GM18870 (cell line): Measurements from ENCODE around the gene SSTR1.
"Not testable (repeated sequence)": the region's sequence is repeated elsewhere in the genome, so short reads cannot be mapped to it uniquely, and the experiment has no call there.

Experiments
- ATAC-seq: cut with Tn5 transposase; IDR thresholded peaks from one replicate; pipeline ENCODE4 v1.9.1; 2021; ENCODE audit warnings: moderate library complexity; ENCODE audit not compliant: unreplicated experiment

The SSTR1 gene, protein sequence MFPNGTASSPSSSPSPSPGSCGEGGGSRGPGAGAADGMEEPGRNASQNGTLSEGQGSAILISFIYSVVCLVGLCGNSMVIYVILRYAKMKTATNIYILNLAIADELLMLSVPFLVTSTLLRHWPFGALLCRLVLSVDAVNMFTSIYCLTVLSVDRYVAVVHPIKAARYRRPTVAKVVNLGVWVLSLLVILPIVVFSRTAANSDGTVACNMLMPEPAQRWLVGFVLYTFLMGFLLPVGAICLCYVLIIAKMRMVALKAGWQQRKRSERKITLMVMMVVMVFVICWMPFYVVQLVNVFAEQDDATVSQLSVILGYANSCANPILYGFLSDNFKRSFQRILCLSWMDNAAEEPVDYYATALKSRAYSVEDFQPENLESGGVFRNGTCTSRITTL

DNA sequence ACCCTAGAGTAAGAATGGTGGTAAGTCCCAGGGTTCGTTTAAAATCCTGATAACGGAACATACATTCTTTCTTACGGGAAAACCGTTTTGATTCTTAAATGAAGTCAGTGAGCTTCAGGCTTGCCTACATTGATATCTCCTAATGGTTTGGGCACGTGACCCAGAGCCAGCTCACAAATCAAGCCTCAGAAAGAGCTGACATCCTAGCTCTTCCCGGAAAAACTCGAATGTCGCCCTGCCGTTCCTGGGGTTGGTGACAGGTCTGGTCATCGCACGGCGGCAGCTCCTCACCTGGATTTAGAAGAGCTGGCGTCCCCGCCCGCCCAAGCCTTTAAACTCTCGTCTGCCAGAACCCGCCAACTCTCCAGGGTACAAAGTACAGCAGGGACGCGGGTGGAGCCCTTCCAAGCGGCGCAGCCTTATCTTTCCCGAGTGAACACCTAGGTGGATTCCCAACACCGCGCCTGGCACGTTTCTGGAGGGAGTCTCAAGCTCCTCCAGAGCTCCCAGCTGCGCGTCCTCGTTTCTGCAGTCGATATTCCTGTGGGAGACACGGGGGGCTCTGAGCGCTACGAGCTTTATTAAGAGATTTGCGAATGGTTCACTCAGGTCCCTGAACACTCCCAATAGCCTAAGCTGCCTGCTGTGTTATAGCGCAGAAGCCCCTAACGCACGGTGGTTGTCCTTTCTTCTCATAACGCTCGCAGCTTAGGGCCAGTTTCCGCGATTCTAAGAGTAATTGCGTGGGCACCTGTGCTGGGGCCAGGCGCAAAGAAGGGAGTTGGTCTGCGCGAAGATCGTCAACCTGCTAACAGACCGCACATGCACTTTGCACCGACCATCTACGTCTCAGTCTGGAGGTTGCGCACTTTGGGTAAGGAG is at the start of gene SSTR1:
TSS of gene SSTR1 (plus strand) at position 169 of the 882 bp plus-strand sequence. CDS start 1,486 bp downstream, outside the sequence.
- no peak for ATAC-seq

DNA sequence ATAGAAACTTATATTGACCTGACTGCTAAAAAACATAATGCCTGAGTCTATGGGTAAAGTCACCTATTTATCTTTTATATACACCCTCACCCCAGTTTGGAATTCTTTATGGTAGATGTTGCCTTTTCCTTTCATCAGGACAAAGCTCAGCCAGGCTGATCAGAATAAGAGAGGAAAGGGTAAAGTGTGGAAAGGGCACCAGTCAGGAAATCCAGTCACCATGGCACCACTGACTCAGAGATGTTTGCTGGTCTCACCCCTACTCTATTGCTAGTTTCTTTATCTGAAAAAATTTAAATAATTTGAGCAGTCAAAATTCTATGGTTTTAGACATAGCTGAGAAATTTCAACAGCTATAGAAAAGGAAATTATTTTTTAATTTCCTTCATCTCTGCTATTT is 49.2 kb upstream of the SSTR1 start:
- no peak for ATAC-seq

DNA sequence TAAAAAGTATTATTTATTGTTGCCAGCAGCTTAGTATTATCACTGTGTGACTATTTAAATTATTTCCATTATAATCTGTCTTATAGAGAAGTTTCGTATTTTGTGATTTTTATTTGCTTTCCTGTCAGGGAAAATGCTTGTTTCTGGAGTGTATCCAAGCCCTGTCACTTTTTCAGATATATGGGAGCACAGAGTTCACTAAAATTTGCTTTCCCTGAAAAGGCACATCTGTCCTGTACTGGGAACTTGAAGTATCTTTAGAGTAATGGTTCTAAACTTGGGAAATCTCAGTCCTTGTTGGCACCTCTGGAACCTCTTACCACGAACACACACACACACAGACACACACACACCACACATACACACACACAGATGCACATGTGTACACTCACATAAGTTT is 39.3 kb upstream of the SSTR1 start:
- no peak for ATAC-seq

DNA sequence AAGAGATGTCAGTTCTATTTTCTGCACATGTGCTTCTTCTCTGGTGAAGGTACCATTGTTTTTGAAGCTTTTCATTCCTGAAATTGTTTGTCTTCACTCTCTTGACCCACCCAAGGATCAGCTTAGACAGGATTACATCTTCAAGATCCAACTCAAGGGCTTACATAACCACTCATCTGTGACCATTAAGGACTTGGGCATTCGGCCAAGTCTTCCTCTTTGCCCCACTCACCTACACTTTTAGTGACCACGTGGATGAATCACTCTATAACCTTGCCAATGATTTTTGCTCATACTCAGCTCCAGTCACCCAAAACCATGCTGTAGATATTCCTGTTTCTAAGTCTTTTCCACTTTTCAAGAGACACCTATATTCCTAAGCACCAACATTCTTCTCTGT is 36.5 kb upstream of the SSTR1 start:
- ATAC-seq: no peak

DNA sequence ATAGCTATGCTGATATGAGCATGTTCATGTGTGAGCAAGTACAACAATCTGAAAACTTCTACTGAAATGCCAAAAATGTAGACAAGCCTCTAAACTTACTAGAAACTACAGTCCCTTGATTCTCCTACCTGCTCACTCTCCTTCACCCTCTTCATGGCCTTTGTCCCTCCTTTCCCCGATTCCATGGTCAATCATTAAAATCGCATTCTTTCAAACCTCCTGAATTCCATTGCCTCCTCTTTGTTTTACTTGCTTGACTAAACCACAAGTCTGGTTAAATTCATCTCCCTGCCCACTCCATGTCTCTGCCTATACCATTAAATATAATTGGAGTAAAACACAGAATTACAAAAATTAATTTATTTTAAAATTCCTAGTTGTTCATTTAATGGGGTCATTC is 33.0 kb upstream of the SSTR1 start:
- no peak for ATAC-seq

DNA sequence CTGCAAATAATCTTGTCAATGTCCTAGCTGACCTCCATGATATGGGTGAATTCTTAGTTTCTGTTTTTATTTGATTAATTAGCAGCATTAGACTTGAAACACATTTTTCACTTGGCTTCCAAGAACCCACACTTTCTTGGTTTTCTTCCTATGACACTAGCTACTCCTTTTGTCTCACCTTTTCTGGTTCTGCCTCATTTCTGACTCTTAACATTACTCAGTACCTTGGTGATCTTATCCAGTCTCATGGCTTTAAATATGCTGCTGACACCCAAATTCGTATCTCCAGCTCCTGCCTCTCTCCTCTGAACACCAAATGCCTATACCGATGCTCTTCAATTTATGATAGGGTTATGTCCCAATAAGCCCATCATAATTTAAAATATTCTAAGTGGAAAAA is 32.0 kb upstream of the SSTR1 start:
- ATAC-seq: no peak

DNA sequence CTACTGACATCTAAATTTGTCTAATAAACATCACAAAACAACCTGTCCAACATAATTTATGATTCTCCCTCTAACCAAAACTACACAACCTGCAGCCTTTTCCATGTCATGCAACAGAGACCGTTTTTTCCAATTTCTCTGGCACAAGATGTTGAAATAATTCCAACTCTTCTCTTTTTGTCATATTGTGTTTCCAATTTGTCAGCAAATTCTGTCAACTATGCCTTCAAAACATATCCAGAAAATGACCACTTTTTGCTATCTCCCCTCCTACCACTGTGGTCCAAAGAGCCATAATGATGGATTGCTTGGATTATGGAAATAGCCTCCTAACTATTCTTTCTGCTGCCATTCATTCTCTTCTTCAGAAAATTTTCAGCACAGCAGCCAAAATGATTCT is 31.3 kb upstream of the SSTR1 start:
- ATAC-seq: no peak

DNA sequence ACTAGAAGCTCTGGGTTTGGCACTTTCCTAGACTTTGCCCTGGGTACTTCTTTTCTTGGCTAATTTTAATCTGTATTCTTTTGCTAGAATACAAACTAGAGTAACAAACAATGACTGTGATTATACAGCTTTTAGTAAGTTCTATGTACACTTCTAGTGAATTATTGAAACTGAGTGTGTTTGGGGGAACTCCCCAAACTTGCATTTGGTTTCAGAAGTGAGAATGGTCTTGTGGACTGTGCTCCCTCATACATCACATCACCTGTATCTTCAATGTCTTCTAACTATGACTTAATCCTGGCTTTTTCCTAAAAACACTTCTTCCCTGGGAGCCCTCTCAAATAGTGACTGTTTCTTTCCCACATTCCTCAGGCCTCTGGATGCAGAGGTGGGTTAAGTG is 23.6 kb upstream of the SSTR1 start:
- no peak for ATAC-seq

DNA sequence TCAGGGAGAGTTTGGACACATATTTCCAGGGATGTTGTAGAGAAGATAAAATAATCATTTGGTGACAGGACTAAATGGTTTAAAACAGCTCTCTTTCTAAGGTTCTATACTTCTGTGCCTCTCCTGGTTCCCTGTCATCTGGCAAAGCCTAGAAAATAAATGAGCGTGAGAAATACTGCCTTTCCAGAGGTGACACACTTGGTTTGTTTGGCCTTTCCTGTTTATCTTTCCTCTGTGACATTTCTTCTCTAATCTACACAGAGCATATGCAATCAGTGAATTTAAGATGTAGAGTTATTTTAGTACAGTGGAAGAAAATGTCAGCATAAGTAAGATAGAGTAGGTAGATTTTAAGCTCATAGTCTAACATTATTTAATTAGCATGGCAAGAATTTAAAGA is 22.0 kb upstream of the SSTR1 start:
- no peak for ATAC-seq

DNA sequence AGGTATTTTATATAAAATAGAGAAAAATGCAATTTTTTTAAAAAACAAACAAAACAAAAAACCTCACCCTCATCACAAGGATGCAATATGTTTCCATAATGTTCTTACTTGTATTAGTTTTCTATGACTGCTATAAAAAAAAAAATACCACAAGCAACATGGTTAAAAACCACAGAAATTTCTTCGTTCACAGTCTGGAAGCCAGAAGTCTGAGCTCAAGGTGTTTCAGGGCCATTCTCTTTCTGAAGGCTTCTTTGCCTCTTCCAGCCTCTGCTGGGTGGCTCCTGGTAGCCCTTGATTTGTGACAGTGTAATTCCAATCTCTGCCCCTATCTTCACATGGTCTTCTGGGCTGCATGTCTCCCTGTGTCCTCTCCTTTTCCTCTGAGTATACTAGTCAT is 21.5 kb upstream of the SSTR1 start:
- ATAC-seq: no peak

DNA sequence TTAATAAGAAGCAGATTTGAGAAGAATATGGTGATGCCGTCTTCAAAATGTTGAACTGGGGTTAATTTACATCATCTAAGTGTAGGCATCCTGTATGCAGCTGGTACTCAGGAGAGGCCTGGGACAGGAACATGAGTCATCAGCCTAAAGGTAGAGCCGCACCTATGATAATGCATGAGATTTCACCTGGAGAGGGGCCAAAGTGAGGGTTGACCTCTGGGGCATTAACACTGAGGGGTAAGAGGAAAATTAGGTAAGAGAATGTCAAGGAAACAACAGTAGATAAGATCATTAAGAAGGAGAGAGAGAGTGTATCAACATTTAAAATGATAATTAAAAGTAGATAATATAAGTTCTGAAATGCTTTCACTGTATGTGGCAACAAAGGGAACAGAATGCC is 20.2 kb upstream of the SSTR1 start:
- ATAC-seq: no peak

DNA sequence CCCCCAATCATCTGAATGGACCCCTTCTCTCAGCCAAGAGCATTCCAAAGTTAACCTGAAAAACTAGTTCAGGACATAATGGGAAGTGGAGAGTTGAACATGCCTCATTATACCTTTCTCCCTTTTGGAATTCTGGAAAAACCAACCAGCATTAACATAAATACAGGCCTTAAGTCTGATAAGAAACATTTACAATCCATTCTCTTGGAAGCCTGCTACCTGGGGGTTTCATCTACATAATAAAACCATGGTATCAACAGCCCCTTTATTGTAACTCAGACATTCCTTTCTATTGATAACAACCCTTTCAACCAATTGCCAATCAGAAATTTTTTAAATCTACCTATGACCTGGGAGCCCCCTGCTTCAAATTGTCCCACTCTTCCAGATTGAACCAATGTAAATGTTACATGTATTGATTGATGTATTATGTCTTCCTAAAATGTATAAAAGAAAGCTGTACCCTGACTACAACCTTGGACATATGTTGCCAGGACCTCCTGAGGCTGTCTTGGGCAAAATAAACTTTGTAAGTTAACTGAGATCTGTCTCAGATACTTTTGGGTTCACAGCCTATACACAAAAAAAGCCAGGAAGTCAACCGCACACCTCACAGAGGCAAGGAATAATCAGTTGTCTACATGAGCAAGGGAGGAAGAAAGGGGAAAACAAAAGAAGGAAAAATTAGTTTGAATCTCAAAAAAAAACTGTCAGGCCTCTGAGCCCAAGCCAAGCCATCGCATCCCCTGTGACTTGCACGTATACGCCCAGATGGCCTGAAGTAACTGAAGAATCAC is 17.6 kb upstream of the SSTR1 start:
- ATAC-seq: no peak

DNA sequence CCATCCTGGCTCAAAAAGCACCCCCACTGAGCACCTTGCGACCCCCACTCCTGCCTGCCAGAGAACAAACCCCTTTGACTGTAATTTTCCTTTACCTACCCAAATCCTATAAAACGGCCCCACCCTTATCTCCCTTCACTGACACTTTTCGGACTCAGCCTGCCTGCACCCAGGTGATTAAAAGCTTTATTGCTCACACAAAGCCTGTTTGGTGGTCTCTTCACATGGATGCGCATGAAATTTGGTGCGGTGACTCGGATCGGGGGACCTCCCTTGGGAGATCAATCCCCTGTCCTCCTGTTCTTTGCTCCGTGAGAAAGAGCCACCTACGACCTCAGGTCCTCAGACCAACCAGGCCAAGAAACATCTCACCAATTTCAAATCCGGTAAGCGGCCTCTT is 16.9 kb upstream of the SSTR1 start:
- not testable (repeated sequence) for ATAC-seq

DNA sequence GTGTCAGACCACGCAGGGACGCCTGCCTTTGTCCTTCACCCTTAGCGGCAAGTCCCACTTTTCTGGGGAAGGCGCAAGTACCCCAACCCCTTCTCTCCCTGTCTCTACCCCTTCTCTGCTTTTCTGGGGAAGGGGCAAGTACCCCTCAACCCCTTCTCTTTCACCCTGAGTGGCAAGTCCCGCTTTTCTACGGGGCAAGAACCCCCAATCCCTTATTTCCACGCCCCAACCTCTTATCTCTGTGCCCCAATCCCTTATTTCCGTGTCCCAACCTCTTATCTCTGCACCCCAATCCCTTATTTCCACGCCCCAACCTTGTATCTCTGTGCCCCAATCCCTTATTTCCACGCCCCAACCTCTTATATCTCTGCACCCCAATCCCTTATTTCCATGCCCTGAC is 16.2 kb upstream of the SSTR1 start:
- not testable (repeated sequence) for ATAC-seq

DNA sequence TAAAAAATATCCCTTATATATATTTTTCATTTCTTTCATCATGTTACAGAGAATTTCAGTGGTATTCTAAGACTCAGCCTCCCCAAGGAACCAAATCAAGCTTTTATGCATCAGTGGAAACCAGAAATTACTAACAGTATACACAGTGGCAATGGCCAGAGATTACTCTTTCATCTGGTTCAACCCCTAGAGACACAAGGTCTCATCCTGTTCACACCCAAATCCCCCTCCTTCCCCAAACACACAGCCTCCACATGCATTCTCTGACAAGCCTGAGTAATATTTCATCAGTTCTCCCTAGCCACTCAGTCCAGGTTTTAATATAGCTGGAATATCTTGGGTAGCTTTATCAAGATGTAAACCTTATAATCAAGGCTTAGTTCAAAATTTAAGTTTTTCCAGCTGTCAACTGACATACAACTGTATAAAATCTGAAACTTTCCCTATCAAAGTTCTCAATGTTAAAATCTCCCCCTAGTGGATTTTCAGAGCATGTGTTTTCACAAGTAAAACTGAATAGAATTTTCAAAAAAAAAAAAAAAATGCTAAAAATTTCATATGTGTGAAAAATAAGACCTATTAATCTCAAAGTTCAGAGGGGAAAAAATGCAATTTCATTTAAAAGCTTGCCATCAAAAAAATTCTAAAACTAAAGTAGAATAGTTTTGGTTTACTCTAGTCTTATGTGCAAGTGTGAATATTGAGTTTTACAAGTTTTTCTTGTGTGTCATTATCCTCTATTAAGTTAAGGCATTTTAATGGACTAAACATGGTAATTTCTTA is 10.5 kb upstream of the SSTR1 start:
- ATAC-seq: no peak

DNA sequence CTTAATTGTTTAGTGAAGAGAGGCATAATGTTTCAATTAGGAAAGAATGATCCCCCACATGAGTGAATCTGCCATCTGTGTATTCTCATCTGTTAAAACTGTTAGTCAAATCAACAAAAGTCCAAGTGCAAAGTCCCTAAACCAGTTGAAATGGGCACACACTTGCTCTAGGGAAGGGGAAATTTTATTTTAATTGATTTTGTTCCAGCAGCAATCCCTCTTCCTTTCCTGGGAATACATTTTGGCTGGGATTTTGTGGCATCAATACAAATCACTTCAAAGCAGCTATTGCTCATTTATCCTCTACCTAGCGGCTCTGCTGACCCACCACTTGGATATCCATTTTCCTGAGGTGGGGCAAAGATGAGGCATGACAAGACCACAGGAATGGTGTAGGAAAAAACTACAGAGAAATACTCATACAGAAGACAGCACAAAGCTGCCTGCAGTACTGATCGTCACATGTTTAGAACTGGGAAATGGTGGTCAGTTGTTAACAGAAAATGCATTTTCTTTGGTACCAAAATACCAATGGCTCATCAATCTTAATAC is 9.8 kb upstream of the SSTR1 start:
- no peak for ATAC-seq

DNA sequence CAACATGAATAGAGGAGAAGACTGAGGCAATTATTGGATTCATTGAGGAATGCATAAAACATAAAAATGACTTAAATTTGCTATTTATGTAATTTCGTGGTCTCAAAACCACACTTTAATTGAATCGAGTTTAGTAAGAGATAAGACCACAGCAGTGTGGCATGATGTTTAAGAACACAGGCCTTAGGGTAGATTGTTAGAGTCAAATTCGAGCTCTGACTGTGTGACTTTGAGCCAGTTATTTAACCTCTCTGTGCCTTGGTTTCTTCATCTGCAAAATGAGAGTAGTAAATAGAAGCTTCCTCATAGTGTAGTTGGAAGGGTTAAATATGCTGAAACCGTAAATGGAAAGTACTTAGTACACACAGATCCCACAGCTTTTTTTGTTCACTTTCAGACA is 9.3 kb upstream of the SSTR1 start:
- ATAC-seq: no peak

DNA sequence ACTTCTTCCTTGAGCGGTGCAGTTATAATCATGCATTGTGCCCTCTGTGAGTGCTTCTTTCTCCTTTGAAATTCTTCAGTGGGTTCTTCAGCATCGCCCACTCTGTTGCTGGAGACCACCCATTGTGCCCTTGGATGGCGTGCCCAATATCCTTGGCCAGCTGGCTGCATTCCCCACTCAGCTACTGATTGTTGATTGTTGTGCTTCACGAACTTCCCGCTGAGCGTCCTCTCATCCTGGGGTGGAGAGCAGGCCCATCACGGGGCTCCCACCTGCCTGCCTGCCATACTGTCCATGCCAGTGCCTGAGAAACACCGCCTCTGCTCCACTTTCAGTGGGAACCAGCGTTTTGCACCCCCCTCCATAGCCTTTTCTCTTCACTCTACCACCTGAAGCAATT is 8.6 kb upstream of the SSTR1 start:
- ATAC-seq: no peak

DNA sequence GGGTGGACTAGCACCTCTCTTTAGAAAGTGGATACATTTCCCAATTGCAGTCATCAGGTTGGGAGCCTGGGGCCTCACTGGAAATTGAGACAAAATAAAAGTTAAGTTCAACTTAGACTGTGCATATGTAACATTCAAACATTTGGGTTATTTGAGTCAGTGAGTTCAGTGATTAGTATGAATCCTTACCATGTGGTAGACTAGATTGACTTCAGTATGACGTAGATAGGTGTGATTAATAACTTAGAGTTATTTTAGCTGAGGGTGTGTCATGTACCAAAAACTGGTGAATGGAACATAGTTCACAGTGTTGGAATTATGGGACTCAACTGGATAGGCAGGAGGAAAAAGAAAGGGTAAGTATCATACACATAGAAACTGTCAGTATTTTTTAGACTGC is 8.0 kb upstream of the SSTR1 start:
- ATAC-seq: no peak

DNA sequence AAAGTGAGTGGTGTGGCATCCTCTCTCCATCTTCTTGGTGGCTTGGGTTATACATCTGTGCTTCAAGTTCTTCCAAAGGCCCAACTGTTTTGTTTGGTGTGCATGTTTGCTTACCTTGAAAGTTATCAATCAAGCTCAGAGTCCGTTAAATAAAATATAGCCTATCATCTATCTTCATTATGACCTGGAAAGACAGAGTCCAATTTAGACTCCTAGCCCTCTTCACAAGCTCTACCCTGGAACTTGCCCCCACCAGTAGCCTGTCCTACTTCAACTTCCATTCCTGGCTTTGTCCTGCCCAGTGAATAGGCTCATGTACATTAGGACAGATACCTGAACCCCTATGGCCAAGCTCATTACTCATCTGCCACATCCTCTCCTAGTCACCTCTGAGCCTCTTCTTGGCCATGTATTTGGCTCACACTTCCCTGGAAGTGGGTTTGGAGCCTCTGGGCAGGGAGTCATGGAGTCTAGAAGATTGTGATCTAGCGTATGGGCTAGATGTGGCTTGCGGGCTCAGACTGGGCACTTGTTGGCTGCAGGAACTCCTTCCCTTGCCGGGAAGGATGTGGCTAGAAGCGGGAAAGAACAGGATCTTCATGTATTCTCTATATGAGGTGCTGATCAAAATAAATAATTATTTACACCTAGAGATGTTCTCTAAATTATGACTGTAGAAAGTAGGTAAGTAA is 6.4 kb upstream of the SSTR1 start:
- no peak for ATAC-seq
